ENCODE results near the gene LGR4.

Gene LGR4

GRCh38 chr11:27385245-27385644 lies 87.3 kb downstream of the LGR4 start:
- DNase-seq (ENCODE audit: low read depth) = no peak
- TF ChIP-seq, protein P1, sequence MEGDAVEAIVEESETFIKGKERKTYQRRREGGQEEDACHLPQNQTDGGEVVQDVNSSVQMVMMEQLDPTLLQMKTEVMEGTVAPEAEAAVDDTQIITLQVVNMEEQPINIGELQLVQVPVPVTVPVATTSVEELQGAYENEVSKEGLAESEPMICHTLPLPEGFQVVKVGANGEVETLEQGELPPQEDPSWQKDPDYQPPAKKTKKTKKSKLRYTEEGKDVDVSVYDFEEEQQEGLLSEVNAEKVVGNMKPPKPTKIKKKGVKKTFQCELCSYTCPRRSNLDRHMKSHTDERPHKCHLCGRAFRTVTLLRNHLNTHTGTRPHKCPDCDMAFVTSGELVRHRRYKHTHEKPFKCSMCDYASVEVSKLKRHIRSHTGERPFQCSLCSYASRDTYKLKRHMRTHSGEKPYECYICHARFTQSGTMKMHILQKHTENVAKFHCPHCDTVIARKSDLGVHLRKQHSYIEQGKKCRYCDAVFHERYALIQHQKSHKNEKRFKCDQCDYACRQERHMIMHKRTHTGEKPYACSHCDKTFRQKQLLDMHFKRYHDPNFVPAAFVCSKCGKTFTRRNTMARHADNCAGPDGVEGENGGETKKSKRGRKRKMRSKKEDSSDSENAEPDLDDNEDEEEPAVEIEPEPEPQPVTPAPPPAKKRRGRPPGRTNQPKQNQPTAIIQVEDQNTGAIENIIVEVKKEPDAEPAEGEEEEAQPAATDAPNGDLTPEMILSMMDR (IDR thresholded peaks at IDR 0.05; ENCODE audit: control insufficient read depth, insufficient read depth, low read depth, low read length, missing control alignments) = no peak
- no peak overlapping the region for H3K4me3 ChIP-seq (ENCODE audit: control insufficient read depth, low read depth, low read length)

DNA sequence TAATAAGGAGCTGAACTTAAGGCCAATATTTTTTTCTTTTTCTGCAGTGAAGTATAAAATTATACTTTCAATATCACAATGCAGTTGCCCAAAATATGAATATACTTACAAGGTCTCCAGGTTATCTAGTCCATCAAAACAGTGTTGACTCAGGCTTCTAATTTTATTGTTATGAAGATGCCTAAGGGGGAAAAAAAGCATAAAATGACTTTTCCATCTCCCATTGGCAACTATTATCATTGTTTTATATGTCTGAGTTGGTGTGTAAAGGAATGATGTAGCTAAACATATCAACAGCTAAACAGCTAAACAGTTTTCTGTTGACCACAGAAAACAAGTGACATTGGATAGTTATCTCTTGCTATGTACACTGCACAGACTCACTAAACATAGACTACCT lies 88.4 kb downstream of the LGR4 start:
- no peak for DNase-seq (ENCODE audit: low read depth)
- TF ChIP-seq, protein P1 (IDR thresholded peaks at IDR 0.05; ENCODE audit: control insufficient read depth, insufficient read depth, low read depth, low read length, missing control alignments) = no peak
- no peak overlapping the region for H3K4me3 ChIP-seq (ENCODE audit: control insufficient read depth, low read depth, low read length)

- no peak overlapping the region for H3K4me3 ChIP-seq (ENCODE audit: control insufficient read depth, low read depth, low read length)
- no peak for DNase-seq (ENCODE audit: low read depth)
- TF ChIP-seq, protein P1 (IDR thresholded peaks at IDR 0.05; ENCODE audit: control insufficient read depth, insufficient read depth, low read depth, low read length, missing control alignments) = no peak
These were observed 88.9 kb downstream of the LGR4 start for GRCh38 chr11:27383645-27384044.

DNA sequence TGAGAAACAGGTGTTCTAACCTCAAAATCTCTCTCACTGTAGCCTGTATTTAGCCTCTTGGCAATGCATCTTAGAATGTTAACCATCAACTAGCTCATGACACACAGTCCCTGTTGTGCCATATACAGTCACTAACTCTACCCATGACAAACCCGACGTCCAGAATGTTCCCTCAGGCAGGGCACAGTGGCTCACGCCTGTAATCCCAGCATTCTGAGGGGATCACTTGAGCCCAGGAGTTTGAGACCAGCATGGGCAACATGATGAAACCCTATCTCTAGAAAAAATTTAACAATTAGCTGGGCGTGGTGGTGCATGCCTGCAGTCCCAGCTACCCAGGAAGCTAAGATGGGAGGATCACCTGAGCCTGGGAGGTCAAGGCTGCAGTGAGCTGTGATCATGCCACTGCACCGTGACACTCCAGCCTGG lies 91.3 kb downstream of the LGR4 start:
- TF ChIP-seq, protein P1 (IDR thresholded peaks at IDR 0.05; ENCODE audit: control insufficient read depth, insufficient read depth, low read depth, low read length, missing control alignments) = no peak
- H3K4me3 ChIP-seq (ENCODE audit: control insufficient read depth, low read depth, low read length) = no peak overlapping the region
- DNase-seq (ENCODE audit: low read depth) = no peak

DNA sequence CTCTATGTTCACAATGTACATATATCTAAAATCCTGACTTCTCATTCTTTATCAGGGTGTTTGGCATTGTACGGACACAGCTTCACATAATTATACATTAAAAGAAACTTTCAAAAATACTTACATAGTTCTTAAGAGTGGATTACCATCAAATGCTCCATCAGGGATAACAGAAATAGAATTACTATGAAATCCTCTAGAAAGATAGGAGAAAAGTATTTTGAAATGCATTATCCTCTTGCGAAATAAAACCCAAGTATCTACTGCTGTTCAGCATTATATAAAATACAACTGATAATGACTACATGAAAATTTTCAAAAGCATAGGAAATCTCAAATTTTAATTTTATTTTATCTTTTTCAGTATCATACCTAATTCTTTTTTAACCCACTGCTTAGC lies 91.8 kb downstream of the LGR4 start:
- no peak overlapping the region for H3K4me3 ChIP-seq (ENCODE audit: control insufficient read depth, low read depth, low read length)
- TF ChIP-seq, protein P1 (IDR thresholded peaks at IDR 0.05; ENCODE audit: control insufficient read depth, insufficient read depth, low read depth, low read length, missing control alignments) = no peak
- DNase-seq (ENCODE audit: low read depth) = no peak

GRCh38 chr11:27379449-27379848 lies 93.1 kb downstream of the LGR4 start:
- DNase-seq (ENCODE audit: low read depth) = no peak
- no peak overlapping the region for H3K4me3 ChIP-seq (ENCODE audit: control insufficient read depth, low read depth, low read length)
- TF ChIP-seq, protein P1 (IDR thresholded peaks at IDR 0.05; ENCODE audit: control insufficient read depth, insufficient read depth, low read depth, low read length, missing control alignments) = no peak

DNA sequence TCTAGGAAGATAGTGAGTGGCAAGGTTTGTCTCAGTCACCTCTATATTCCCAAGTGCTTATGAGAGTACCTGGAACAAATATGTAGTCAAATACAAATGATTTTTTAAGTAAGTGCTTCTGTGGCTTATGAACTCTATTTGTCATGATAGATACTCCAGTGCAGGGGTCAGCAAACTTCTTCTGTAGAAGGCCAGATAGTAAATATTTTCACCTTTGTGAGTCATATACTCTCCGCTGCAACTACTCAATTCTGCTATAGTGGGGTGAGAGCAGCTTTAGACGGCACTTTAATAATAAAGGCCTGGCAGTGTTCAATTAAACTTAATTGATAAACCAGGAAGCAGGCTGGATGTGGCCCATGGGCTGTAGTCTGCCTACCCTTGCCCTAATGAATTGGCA lies 97.2 kb downstream of the LGR4 start:
- no peak overlapping the region for H3K4me3 ChIP-seq (ENCODE audit: control insufficient read depth, low read depth, low read length)
- TF ChIP-seq, protein P1 (IDR thresholded peaks at IDR 0.05; ENCODE audit: control insufficient read depth, insufficient read depth, low read depth, low read length, missing control alignments) = no peak
- no peak for DNase-seq (ENCODE audit: low read depth)

All from AG09309 (cell line).